Activated T-helper 1 cell treated with anti-CD3 and anti-CD28 coated beads, Interleukin-2, amount 50 U/mL, for 16 hours (primary cell): ENCODE measurements around the gene PIM3.
A peak's percentile ranks its signal among the peaks of the same experiment; 100 is the strongest.
"Not testable (repeated sequence)": the region's sequence is repeated elsewhere in the genome, so short reads cannot be mapped to it uniquely, and the experiment has no call there.

Source experiments
- DNase-seq, 2 donors: peaks; one replicate each; pipeline ENCODE4 v3.0.0-alpha.2; 2020; ENCODE audit warnings: low read depth in 1 of 2, low spot score in 1 of 2

The PIM3 gene

DNA sequence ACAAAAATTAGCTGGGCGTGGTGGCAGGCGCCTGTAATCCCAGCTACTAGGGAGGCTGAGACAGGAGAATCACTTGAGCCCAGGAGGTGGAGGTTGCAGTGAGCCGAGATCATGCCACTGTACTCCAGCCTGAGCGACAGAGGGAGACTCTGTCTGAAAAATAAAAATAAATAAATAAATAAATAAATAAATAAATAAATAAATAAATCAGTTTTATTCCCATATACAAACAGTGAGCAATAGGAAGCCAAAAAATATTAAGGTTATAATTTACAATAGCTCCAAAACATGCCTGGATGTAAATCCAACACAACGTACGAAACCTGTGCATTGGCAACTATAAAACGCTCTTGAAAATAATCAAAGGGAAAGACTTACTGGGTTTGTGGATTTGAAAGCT, 21.2 kb downstream of the PIM3 start:
- not testable (repeated sequence) for DNase-seq

DNA sequence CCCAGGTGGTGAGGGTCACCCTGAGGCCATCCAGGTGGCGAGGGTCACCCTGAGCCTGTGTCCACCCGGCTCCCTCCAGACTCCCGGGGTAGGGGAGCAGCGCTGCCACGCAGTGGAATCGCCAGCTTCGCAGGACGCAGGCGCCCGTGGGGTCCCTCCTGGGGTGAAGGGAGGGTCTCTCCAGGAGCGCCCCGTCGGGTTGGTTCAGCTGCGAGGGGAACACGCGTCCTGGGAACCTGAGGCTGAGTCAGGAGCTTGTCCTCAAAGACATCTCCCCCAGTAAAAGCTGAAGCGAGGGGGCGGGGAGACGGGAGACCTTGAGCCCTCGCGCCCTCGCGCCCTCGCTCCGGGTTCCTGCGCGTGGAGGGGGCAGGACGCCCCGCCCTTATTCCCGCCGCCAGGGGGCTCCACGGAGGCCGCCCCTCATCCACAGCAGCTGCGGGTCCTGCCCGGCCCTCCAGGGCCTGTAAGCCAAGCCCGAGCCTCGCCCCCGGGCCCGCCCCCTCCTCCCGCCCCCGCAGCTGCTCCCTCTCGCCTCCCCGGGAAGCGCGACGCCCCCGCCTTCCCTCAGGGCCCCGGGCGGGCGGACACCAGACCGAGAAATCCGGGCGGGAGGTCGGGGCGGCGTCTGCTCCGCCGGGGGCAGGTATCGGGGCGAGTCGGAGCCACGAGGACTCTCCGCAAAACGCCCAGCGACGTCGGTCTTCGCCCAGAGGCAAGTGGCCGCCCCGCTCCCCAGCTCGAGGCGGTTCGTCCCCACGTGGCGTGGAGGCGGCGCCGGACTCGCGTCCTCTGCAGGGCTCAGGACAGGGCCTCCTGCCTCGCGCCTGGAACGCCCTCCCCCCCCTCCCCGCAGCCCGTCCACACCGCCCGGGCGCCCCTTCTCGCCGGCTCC, 22.8 kb downstream of the PIM3 start:
- no peak for DNase-seq

DNA sequence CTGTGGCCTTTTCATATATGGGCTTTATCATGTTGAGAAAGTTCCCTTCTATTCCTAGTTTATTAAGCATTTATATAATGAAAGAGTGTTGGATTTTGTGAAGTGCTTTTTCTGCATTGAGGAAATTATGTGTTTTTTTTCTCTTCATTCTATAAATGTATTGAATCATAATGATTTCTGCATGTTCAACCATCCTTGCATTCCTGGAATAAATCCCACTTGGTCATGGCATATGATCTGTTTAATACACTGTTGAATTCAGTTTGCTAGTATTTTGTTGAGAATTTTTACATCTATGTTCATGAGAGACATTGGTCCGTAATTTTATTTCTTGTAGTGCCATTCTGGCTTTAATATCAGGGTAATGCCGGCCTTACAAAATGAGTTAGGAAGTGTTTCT, 25.8 kb downstream of the PIM3 start:
- no peak for DNase-seq

DNA sequence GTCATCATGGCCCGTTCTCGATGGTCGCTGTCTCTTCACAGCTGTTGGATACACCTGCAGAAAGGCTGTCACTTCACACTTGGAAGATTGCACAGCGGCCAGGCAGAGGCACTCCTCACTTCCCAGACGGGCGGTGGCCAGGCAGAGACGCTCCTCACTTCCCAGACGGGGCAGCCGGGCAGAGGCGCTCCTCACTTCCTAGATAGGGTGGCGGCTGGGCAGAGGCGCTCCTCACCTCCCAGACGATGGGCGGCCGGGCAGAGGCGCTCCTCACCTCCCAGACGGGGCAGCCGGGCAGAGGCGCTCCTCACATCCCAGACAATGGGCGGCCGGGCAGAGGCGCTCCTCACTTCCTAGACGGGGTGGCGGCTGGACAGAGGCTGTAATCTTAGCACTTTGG, 29.3 kb downstream of the PIM3 start:
- DNase-seq, result not testable (repeated sequence)

DNA sequence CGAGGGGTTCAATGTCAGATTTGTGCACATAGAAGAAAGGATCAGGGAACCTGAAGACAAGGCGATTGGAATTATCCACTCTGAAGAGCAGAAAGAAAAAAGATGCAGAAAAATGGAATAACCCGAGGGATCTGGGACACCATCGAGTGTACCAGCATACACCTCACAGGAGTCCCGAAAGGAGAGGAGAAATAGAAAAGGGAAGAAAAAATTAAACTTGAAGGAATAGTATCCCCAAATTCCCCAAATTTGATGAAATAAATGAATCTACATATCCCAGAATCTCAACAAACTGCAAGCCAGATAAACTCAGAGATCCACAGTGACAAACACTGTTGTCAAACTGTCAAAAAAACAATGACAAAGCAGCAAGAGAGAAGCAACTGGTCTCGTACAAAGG, 30.6 kb downstream of the PIM3 start:
- no peak for DNase-seq

DNA sequence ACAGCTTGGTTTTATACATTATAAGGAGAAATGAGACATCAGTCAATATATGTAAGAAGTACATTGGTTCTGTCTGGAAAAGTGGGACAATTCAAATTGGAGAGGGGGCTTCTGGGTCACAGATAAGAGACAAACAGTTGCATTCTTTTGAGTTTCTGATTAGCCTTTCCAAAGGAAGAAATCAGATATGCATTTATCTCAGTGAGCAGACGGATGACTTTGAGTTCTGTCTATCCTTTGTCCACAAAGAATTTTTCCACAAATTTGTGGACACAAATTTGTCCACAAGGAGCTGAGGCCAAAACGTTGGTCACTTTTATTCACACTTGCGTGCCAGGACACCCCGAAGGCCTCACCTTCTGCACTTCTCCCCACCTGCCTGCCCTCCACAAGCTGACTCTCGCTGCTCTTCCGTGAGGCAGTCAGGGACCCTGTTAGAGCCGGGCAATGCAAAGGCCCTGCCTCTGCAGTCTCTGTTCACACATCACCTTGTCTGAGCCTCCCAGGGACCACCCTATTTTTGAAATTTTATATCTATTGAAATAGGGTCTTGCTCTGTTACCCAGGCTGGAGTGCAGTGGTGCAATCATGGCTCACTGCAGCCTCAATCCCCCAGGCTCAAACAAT, 31.4 kb downstream of the PIM3 start:
- no peak for DNase-seq

DNA sequence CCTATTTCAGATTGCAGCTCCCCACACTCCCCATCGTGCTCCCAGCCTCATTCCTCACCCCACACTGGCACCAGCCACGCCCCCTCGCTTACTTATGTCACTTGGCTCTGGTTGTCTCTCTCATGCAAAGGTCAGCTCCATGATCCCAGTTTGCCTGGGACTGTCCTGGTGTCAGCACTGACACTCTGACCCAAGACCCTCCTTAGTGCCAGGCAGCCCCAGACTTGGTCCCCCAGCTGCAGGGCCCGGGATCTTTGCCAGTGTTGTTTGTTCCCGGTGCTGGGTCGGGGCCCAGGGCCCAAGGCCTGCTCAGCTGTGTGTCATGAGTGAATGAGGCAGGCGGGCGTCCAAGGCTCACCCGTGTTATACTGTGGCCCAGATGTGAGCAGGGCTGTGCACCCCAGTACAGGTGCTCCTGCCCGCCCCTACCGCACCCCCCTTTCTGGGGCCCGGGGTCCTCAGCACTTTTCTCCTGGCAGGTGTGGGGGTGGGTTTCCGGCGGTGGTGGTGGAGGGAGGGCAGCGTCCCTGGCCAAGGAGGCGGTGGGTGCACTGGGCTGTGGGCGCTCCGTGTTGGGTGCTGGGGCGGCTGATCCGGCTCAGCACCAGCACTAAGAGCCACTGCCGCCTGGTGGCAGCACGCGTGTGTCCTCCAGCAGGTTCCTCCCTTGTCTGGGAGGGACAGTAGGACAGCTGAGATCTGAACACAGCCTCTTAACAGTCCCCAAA, 32.5 kb downstream of the PIM3 start:
- DNase-seq, result peak in 1 of 2 donors; percentile 42

DNA sequence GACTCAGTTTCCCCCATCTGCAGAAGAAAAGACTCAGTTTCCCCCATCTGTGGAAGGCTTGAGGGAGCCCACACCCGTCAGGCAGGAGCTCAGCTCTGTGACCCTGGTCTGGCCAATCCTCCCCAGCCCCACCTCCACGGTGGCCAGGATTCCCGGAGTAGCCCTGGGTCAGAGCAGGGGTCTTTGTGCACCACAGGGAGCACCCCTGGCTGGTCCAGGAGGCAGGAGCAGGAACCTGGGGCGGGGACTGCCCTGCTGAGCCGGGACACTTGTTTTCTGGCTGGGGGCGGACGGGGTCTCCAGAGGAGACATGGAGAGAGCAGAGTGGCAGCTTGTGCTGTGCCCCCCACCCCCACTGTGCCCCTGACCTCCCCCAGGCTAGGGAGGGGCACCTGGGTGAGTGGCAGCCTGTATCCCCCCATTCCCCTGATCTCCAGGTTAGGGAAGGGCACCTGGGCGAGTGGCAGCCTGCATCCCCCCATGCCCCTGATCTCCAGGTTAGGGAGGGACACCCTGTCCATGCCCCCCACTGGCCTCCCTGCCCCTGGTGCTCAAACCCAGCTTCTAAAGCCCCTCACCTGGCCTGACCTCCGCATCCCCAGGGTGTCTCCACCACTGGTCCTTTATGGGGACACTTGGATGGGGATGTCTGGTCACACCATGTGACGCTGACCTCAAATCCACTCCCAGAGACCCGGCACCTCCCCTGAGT, 33.2 kb downstream of the PIM3 start:
- no peak for DNase-seq

DNA sequence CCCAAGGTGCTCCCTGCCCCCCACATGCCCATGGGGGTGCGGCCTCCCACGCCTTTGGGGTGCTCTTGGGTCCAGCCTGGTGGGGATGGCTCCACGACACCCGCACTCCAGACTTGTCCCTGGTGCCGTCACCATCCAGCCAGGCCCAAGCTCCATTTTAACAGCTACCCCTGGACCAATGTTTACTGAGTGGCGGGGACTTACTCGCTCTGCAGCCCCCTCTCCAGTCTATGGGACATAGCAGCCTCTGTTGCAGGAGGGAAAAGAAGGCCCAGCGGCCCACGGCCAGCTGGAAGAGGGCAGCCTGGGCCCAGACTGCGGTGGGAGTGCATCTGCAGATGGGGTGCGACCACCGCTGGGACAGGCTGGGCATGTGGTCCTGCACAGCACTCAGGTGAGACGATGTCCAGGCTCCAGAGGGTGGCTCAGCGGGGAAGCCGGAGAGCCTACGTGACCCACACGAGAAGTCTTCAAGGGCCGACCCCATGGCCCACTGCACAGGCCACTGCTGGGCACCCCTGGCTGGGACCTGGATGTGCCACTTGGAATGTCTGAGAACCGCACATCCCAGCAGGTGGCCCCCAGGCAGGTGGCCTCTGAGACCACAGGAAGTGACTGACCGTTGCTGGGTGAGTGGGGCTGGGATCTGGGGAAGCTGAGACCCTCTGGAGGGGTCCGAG, 33.9 kb downstream of the PIM3 start:
- no peak for DNase-seq

DNA sequence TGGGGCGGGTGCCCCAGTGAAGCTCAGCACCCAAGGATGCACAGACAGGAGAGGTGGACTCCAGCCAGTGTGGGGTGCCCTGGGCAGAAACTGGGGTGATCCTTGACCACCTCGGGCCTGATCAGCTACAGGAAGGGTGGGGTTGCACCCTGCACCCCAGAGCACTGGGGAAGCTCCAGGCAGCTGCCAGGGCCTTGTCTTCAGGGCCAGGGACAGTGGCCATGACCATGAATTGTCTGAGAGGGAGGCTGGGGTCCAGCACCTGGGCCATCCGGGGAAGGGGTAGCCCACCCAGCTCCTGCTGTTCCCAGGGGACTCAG, 34.4 kb downstream of the PIM3 start:
- DNase-seq, result no peak

DNA sequence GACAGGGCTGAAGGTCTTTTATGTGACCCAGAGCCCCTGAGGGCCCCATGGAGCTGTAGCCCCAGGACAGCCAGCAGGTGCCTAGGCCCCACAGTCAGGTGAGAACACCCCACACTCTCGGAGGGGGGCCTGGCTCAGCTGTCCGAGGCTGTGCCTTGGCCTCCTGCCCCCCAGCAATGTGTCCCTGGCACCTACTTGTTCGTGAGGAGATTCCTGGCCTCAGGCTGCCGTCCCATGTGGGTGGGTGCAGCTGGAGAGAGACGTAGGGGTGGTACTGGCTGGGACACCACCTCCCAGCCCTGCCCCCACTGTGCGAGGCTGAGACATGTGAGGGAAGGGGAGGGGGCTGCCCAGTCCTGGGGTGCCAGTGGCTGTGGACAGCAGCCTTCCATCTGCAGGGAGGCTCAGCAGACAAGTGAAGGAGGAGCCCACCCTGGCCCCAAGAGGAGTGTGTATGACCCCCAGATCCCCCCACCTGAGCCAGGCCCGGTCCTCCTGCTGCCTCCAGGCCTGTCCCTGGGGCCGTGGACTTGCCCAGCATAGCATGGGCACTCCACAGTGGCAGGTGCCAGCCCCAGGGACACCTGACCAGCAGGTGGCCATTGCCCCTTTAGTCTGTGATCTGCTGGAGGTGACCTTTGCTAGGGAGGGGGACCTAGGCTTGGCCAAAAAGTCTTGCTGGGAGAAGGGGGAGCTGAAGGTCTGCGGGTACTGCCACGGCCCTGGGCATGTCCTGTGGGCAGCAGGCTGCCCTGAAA, 35.0 kb downstream of the PIM3 start:
- DNase-seq, result no peak

DNA sequence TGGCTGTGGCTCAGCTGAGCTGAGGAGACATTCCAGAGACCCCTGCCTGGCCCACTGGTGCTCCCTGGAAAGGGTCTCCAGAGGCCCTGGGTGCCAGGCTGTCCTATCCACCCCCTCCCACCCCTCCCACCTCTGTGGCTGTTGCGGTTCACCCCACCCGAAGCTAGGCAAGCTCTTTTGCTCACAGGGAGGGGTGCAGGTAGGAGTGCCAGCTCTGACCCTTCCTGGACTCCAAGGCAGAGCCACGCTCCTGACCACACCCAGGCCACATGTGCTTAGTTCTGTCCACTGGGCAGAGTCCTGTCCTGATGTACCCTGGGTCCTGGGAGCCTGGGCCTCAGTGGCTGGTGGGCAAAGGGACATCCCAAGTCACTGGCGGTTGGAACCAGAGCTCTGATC, 35.5 kb downstream of the PIM3 start:
- no peak for DNase-seq

DNA sequence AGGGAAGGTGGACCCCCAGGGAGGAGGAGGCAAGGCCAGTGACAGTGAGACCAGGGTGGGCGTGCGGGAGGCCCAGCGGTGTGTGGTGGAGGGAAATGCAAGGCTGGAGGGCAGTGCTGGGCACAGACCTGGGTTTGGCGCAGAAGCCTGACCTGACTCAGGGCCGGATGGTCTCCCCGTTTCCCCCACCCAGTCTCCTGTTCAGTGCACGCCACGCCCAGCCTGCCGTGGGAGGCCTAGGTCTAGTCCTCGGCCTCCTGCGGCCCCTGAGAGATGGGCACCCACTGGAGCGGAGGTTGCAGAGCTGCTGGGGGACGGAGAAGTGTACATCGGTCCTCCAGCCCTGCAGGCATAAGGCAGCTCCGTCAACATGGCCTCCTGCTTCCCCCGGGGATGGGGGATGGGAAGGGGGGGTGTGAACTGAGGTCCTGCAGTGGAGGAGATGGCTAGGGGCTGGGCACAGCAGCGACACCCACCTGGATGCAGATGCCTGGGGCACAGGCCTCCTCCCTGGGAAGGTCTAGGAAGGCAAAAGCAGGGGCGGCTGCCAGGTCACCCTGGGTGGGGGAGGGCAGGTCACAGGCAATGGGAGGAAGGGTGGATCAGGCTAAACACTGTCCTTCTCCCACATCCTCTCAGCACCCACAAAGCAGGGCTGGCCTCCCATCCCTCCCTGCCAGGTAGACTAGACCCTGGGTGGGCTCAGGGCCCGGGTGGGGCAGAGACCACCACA, 36.1 kb downstream of the PIM3 start:
- DNase-seq, result no peak

DNA sequence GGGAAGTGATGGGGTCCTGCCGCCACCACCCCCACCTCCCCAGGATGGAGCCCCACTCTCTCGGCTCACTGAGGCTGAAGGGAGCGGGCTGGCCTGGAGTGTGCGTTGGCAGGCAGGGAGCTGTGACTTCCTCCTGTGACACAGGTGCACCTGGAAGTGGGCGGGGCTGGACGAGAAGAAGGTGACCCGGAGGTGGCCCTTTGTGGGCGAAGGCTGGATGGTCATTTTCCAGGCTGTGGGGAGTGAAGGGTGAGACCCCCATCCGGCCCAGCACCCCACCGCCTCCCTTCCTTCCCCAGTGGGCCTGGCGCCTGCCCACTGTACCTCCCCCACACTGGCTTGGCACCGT, 36.7 kb downstream of the PIM3 start:
- DNase-seq, result no peak

DNA sequence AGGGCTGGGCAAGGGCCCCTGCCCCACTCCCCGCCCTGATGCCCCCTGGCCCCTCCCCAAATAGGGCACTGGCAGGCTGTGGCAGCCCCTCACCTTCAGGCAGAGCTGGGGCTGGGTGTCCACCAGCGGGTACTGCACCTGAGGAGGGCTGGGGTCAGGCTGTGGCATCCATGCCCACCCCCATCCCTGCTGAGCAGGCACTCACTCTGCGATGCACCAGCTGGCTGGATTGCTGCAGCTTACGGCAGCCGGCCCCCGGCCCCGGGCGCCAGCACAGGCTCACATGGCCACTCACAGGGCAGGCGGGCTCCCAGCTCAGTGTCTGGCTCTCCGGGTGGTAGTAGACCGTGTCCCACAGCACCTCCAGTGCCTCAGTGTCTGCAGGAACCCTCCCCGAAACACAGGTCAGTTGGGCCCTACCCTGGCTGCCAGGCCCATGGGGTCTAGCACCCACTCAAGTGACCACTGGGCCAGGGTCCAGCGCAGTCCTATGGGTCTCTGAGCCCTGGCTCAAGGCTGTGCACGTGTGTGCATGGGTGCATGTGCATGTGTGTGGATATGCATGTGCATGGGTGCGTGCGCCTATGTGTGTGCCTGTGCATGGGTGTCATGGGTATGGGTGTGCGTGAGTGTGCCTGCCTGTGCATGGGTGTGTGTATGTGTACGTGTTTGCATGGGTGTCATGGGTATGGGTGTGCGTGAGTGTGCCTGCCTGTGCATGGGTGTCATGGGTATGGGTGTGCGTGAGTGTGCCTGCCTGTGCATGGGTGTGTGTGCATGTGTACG, 37.6 kb downstream of the PIM3 start:
- DNase-seq, result no peak

DNA sequence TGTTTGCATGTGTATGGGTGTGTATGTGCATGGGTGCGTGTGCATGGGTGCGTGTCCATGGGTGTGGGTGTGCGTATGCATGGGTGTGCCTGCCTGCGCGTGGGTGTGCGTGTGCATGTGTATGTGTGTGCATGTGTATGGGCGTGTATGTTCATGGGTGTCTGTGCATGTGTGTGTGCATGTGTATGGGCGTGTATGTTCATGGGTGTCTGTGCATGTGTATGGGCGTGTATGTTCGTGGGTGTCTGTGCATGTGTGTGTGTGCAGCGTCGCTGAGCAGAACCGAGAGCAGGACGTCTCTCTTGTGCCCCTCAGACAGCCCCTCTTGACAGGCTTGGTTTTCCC, 38.1 kb downstream of the PIM3 start:
- no peak for DNase-seq

DNA sequence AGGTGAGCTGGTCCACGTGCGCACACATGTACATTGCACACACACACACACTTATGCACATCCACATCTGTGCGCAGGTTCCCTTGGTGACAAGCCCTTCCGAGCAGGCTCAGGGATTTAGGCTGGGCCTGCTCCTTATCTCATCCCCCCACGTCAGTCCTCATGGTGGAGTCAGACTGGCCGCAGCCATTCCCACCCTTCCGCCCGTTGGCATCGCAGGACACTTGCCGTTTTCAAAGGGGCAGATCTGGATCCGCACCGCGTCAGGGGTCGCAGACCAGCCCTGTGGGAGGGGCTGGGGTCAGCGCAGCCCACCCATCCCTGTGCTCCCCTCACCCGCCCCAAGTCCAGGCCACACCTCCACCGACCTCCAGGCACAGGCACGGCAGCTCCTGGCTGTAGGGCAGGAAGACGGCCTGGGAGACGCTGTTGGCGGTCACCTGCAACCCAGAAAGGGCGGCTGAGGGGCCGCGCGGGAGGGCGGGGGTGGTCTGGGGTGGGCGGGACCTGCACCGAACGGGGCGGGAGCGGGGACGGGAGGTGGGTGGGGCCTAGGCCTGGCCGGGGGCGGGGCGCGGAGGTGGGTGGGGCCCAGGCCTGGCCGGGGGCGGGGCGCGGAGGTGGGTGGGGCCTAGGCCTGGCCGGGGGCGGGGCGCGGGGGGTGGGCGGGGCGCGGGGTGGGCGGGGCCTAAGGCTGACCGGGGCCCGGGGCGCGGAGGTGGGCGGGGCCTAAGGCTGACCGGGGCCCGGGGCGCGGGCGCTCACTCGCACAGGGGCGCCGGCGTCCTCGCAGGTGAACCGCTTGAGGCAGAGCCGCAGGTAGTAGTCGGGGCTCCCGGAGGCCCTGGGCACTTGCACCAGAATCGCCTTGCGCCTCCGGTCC, 38.7 kb downstream of the PIM3 start:
- no peak for DNase-seq

DNA sequence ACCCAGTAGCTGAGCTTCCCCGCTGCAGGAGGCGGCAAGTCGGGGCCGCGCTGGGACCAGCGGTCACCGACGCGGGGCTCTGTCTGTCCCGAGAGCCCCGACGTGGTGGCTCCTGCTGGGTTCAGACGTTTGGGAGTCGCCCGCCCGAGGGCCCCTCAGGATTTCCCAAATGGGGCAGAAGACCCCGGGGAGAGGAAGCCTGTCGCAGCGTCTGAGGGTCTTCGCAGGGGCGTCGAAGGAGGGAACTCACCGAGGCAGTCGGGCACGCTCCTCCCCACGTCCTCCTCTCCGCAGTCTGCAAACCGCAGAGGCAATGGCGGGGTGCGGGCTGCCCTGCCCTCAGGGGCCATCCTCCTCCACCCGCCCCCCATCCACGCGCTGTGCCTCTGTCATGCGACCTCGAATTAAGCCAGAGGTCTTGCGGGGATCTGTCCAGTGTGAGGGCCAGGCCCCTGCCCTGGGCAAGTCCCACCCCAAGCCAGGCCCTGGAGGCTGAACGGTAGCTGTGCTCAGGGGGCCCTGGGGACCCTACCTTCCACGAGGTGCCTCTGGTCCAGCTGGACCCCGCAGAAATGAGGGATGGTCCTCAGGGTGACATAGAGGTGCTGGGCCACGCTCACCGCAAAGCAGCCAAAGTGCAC, 39.5 kb downstream of the PIM3 start:
- DNase-seq, result no peak
